Measurements from ENCODE around the gene ECM1. TPM values are rescaled to one million over a fixed set of nuclear protein-coding genes. Genes with fewer than 3 reads are reported as not detected.

ECM1 gene
- total and polyA plus RNA-seq, 2 experiments from 2014 or later: 0.74 to 1.1 TPM

DNA sequence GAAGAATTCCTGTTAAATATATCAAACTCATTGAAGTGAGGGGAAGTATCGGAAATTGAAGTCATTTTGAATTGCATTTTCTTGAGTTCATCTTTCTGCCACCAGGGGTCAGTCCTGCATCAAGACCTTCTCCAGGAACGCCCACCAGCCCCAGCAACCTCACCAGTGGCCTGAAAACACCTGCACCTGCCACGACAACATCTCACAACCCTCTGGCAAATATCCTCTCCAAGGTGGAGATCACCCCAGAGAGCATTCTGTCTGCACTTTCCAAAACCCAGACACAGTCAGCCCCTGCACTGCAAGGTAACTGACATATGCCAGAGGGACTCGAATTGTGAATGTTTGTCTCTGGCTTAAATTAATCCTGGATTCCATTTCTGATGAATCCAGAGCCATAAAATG lies 43.5 kb upstream of the ECM1 start:
- peak; percentile 75 for ATAC-seq
- no peak overlapping the region for H3K27ac Mint-ChIP-seq
- H3K36me3 Mint-ChIP-seq (ENCODE audit: low read depth): peaks cover 43% of the 10 kb centered on the region
- peaks cover 27% of the 10 kb centered on the region for H3K36me3 ChIP-seq (ENCODE audit: insufficient read depth)
- no peaks in the 10 kb centered on the region for H3K9me2 ChIP-seq (ENCODE audit: insufficient read depth)
- H3K27me3 ChIP-seq (ENCODE audit: insufficient read depth): no peaks in the 10 kb centered on the region
- H3K9me3 Mint-ChIP-seq: no peaks in the 10 kb centered on the region
- no peak overlapping the region for H3K4me3 ChIP-seq
- H3K79me2 ChIP-seq (replicated peaks; ENCODE audit: insufficient read depth): no peaks in the 10 kb centered on the region; the same call in 1 of the 2 replicates
- TF ChIP-seq, protein P1, sequence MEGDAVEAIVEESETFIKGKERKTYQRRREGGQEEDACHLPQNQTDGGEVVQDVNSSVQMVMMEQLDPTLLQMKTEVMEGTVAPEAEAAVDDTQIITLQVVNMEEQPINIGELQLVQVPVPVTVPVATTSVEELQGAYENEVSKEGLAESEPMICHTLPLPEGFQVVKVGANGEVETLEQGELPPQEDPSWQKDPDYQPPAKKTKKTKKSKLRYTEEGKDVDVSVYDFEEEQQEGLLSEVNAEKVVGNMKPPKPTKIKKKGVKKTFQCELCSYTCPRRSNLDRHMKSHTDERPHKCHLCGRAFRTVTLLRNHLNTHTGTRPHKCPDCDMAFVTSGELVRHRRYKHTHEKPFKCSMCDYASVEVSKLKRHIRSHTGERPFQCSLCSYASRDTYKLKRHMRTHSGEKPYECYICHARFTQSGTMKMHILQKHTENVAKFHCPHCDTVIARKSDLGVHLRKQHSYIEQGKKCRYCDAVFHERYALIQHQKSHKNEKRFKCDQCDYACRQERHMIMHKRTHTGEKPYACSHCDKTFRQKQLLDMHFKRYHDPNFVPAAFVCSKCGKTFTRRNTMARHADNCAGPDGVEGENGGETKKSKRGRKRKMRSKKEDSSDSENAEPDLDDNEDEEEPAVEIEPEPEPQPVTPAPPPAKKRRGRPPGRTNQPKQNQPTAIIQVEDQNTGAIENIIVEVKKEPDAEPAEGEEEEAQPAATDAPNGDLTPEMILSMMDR (conservative IDR thresholded peaks at IDR 0.05; ENCODE audit: low read depth in 2 of 2): peak; percentile 75 to 78
- TF ChIP-seq STAT1 (IDR thresholded peaks at IDR 0.05; ENCODE audit: unreplicated experiment) (no peak), CREB1 (CRISPR knock-in tag; IDR thresholded peaks at IDR 0.05; ENCODE audit: low read depth) (no peak), ZNF114 (CRISPR knock-in tag; IDR thresholded peaks at IDR 0.05) (no peak)
- peaks cover 2% of the 10 kb centered on the region for H3K27me3 Mint-ChIP-seq (ENCODE audit: insufficient read depth, low read depth, poor library complexity)
- H4K20me1 ChIP-seq (replicated peaks; ENCODE audit: insufficient read depth): peaks cover 4% of the 10 kb centered on the region; the same call in 1 of the 2 replicates
- H3K4me1 ChIP-seq (ENCODE audit: insufficient read depth): no peaks in the 10 kb centered on the region
- no peak overlapping the region for H3K4me2 ChIP-seq
- H3K4me3 Mint-ChIP-seq: no peak overlapping the region
- no peaks in the 10 kb centered on the region for H3K4me1 Mint-ChIP-seq
- H2AFZ ChIP-seq: no peak overlapping the region
- DNase-seq (ENCODE audit: low spot score): peak; percentile 86
- H3K27ac ChIP-seq (ENCODE audit: low read depth): no peak overlapping the region
- H3F3A ChIP-seq (replicated peaks; ENCODE audit: low read depth): peaks cover 10% of the 10 kb centered on the region

DNA sequence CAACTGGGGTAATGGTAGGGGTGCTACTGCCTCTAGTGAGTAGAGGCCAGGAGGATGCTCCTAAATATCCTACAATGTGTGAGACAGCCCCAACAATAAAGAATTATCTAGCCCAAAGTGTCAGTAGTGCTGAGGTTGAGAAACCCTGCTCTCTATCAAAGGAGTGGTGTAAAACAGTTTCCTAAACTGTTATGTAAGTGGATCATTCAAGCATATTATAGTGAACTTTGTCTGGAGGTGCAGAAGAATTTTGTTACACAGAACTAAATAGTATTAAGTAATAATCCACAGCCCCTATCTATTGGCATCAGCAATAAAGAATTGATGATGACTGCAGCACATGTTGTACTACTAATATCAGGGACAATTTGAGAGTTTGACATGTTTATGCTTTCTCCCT lies 40.9 kb upstream of the ECM1 start:
- Mint-ChIP-seq H3K4me3 (no peak overlapping the region), H3K36me3 (ENCODE audit: low read depth) (peaks cover 50% of the 10 kb centered on the region), H3K9me3 (no peaks in the 10 kb centered on the region), H3K27ac (no peak overlapping the region), H3K27me3 (ENCODE audit: insufficient read depth, low read depth, poor library complexity) (peaks cover 5% of the 10 kb centered on the region), H3K4me1 (peaks cover 7% of the 10 kb centered on the region)
- no peaks in the 10 kb centered on the region for H3K79me2 ChIP-seq (replicated peaks; ENCODE audit: insufficient read depth)
- H4K20me1 ChIP-seq (replicated peaks; ENCODE audit: insufficient read depth): peaks cover 4% of the 10 kb centered on the region; the same call in 1 of the 2 replicates
- no peak for DNase-seq (ENCODE audit: low spot score)
- no peak overlapping the region for H3K4me3 ChIP-seq
- H3K4me1 ChIP-seq (ENCODE audit: insufficient read depth): 0 out of 2 replicates have a peak, but pooled peaks cover 3% of the 10 kb centered on the region
- ATAC-seq: no peak
- no peak overlapping the region for H3K27ac ChIP-seq (ENCODE audit: low read depth)
- H3K36me3 ChIP-seq (ENCODE audit: insufficient read depth): peaks cover 35% of the 10 kb centered on the region
- no peak overlapping the region for H2AFZ ChIP-seq
- H3K9me2 ChIP-seq (ENCODE audit: insufficient read depth): no peaks in the 10 kb centered on the region
- H3K27me3 ChIP-seq (ENCODE audit: insufficient read depth): no peaks in the 10 kb centered on the region
- H3F3A ChIP-seq (replicated peaks; ENCODE audit: low read depth): peaks cover 10% of the 10 kb centered on the region
- TF ChIP-seq EZH2phosphoT487 (IDR thresholded peaks at IDR 0.05; ENCODE audit: unreplicated experiment) (no peak), JUNB (IDR thresholded peaks at IDR 0.05; ENCODE audit: unreplicated experiment) (no peak), EZH2 (IDR thresholded peaks at IDR 0.05; ENCODE audit: low read depth, unreplicated experiment) (no peak), NANOG (IDR thresholded peaks at IDR 0.05; ENCODE audit: borderline replicate concordance) (no peak)
- TF ChIP-seq, protein P1 (conservative IDR thresholded peaks at IDR 0.05; ENCODE audit: low read depth in 2 of 2): no peak
- H3K4me2 ChIP-seq: no peak overlapping the region
